OCI-LY3 (cell line): ENCODE results near the gene PROSER3.

ENCODE experiments used
- EZH2phosphoT487 ChIP-seq: fragments of 200-600 bp; shearing (Covaris generic); IDR thresholded peaks from 2 replicates; pipeline ENCODE4 v1.6.1; 2018; ENCODE audit warnings: antibody characterized with exemption, mixed run types, low read depth
- TF ChIP-seq, protein P1 (sequence below): fragments of 200-600, 300-600 bp; sonication (generic); IDR thresholded peaks from 2 replicates; pipeline ENCODE4 v1.5.1; 2014; ENCODE audit warnings: antibody characterized with exemption, low read length, low read depth

DNA sequence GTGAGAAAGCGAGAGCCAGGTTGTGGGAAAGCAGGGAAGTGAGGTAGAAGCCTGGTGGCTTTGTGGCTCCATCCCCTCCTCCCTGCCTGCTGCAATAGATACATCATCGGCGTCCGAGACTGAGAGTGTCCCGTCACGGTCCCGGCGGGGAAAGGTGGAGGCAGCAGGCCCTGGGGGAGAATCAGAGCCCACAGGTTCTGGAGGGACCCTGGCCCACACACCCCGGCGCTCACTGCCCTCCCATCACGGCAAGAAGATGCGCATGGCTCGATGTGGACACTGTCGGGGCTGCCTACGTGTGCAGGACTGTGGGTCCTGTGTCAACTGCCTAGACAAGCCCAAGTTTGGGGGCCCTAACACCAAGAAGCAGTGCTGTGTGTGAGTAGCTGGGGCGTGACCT is 35.1 kb upstream of the PROSER3 start:
- TF ChIP-seq, protein P1, sequence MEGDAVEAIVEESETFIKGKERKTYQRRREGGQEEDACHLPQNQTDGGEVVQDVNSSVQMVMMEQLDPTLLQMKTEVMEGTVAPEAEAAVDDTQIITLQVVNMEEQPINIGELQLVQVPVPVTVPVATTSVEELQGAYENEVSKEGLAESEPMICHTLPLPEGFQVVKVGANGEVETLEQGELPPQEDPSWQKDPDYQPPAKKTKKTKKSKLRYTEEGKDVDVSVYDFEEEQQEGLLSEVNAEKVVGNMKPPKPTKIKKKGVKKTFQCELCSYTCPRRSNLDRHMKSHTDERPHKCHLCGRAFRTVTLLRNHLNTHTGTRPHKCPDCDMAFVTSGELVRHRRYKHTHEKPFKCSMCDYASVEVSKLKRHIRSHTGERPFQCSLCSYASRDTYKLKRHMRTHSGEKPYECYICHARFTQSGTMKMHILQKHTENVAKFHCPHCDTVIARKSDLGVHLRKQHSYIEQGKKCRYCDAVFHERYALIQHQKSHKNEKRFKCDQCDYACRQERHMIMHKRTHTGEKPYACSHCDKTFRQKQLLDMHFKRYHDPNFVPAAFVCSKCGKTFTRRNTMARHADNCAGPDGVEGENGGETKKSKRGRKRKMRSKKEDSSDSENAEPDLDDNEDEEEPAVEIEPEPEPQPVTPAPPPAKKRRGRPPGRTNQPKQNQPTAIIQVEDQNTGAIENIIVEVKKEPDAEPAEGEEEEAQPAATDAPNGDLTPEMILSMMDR = no peak
- TF ChIP-seq EZH2phosphoT487 = no peak
